SK-MEL-5 (cell line): ENCODE measurements around the gene TTR. TPM values are rescaled to one million over a fixed set of nuclear protein-coding genes. Genes with fewer than 3 reads are reported as not detected.

Experiments
- DNase-seq: peaks from one replicate; pipeline ENCODE4 v3.0.0-alpha.2; 2016; ENCODE audit warnings: low read depth, low spot score
- in situ Hi-C: cut with HindIII; loops from 2 replicates; pipeline ENCODE4 v1.10.0; 2016; ENCODE audit warnings: low sequenced_read_pairs, high pct_unique_total_duplicates, low pct_unique_long_range_greater_than_20kb
- total RNA-seq: library from RNA; depleted of rRNA; stranded (reverse); fragments of >200 nt; shearing (Covaris generic); gene quantifications from 2 replicates; pipeline ENCODE4 v1.2.3, GENCODE V29; 2014; rRNA removed

Gene TTR
- total RNA-seq, 1 experiment from 2014 or later: 0.18 TPM

DNA sequence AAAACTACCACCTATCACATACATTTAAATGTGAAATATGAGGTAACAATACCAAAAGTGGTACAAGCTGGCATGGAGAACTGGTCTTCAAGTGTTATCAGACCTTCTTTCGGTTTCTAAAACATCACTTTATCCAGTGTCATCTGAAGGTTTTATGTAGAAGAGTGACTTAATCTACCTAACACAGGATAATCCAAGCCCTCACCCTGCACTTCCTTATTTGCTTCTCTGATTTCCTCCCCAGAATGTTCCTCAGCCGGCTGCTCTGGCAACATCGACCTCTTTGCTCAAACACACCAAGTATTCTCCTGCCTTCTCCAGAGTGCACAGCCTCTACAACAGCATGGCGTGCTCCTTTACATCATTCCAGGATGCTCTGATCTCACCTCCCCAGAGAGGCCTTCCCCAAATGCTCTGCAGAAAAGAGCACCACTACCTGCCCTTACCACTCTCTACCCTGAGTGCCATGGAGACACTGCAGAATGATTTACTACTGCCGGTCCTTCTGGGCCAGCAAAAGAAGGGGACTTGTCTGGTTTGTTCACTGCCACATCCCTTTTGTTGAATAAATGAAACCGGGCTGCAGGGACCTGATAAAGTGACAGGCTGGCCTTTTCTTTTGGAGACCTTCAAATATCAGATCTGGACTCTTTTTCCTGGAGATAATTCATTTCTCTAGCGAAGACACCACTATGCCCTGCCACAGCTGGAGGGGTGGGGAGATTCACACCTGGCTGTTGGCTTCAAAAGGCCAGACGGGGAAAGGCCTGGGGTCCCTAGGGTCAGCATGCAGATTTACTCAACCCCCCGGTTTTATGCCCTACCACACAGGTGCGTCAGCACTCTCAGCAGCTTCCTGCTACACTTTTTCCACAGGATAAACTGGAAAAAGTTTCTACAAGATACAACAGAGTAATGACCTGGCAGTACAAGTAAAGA lies 42.0 kb downstream of the TTR start:
- in situ Hi-C loops: no loop called here

DNA sequence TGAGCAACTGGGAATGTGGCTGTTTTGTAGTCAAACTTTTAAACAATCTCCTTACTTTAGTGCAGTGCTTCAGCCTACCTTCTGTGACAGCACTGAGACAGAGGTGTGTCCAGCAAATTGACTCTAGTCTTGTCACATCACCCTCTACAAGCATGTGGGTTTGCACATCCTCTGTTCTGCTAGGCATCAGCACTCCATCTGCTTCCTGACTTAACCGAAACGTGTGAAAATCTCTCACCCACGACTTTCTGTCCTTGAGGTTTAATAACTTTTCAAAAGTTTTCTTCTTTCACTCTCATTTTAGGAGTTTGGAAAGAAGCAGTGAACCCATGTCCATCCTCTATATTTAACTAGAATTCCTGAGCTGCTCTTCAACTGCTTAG lies 42.6 kb downstream of the TTR start:
- in situ Hi-C loops: no loop called here

More for the DNA sequence above, 42.0 kb downstream of the TTR start:
- DNase-seq: no peak

DNA sequence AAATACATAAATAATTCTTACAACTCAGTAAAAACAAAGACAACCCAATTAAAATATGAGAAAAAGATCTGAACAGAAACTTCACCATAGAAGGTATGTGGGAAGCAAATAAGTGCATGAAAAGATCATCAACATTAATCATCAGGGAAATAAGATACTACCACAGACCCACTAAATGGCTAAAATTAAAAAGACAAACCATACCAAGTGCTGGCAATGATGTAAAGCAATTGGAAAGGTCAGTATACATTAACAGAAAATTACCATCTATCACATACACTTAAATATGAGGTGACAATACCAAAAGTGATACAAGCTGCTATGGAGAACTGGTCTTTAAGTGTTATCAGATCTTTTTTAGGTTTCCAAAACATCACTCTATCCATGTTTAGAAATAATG lies 44.7 kb downstream of the TTR start:
- in situ Hi-C loops: no loop called here
- DNase-seq: no peak

More for the DNA sequence above, 42.6 kb downstream of the TTR start:
- no peak for DNase-seq

DNA sequence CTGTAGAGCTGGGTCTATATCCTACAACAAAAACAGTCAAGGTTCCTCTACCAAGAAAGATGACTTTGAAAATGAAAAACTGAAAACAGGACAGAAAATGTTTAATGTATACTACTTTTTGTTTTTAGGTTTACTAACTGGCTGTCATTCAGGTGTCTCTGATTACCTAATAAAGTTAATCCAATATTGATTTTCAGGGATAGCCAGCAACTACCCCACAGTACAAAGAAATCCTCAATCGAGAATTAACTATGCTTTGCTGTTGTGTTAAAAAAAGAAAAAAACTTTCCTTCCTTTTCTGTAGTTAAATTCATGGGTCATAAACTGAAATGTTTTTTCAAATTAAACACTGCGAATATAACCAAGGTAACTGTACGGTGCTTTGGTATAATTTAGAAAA lies 45.8 kb downstream of the TTR start:
- no peak for DNase-seq
- in situ Hi-C loops: no loop called here

DNA sequence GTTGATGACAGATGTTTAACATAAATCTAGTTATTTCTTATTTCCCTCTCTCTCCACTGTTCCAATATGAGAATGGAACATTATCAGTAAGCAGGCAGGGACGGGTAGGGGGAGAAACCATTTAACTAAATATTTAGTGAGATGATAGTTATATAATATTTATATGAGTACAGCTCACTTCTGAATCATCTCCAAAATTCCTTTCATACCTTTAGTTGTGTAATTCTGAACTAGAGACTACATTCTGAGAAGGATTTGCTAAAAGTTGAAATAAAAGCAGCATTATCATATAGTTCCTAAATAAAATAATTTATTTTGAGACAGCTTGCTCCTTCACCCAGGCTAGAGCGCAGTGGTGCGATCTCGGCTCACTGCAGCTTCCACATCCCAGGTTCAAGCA lies 51.3 kb downstream of the TTR start:
- no peak for DNase-seq
- in situ Hi-C loops: no loop called here

DNA sequence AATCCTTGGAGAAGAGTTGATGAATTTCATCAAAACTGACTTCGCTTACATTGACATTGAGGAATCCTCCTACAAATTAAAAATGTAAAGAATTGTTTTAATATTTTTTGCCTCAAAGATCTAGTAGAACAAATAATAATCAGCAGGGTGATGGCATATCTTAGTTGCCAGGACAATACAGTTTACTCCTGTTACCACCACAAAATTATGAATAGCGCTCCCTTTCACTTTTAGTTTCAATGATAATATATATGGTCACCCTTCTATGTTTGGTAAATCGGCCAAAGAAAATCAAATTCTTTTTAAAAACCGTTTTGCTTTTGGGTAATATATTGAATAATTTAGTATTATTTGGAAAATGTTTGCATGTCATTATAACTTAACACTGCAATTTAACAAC lies 53.7 kb downstream of the TTR start:
- in situ Hi-C loops: no loop called here
- no peak for DNase-seq

DNA sequence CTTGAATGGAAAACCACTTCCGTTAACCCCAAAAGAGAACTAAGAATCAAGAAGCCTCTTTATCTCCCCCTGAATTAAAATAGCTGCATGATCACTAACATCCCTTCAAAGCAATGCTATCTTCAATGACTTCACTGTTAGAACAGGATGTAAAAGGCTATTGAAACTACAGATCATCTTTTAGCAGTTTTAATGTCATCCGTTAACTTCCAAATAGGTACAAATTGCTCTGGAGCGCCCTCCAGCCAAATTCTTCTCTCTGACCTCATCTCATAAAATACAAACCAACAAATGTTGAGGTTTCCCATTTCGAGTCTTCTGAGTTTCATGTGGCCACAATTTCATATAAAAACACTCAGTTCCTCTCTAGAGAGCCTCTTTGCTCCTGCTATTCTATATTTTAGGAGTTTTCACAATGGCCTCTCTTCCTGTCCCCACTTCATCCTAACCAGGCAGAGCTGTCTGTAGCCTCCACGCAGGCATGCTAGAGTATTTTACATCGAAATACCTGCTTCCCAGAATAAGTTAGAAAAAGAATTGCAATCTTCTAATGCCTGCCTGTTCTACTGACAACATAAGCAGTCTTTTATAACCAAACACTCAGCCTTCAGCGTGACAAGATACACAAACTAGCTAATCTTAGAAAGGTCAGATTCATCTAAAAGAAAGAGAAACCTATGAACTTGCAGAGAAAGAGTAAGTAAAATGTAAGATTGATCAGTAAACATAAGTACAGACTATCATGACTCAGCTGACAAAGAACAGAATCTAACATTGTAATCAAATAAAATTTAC lies 54.9 kb downstream of the TTR start:
- peak; percentile 97 for DNase-seq
- in situ Hi-C loops: no loop called here

DNA sequence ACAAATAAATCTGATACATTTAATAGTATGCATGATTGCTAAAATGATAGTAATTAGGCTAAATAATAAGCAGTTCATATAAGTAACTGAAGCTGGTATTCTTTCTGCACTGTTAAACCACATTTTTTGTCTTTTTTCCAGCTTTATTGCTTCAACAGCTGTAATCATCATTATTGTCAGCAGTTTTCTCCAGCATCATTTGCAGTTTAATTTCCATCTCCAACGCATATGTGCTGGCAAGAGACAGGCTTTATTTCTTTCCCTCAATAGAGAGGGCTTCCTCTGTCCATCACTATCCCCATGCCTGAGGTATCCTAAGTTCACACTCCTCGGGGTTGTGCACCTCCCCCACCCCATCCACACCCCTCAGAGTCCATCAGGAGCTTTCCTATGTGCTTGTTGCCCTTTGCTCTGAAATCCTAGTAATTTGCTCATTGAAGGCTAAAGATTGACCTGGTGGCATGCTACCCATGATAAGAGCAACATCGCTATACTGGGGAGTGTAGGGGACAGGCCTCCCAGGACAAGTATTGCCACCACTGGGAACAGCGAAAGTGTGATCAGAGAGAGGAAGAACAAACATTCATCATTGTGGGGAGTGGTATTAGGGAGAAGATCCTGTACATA lies 55.6 kb downstream of the TTR start:
- DNase-seq: no peak
- in situ Hi-C loops: no loop called here

Other genes with a start within 250 kb of the TTR start
- not detected in 2 replicates for gene DSG4, start 215.1 kb upstream of the TTR start, total RNA-seq
- gene DSG3, start 144.1 kb upstream of the TTR start, total RNA-seq: 0.08 and 0.13 TPM in 2 replicates
- gene DSG2, start 93.7 kb upstream of the TTR start, total RNA-seq: 42.4 and 46.0 TPM in 2 replicates
- gene B4GALT6, start 92.7 kb downstream of the TTR start, total RNA-seq: 16.1 and 18.4 TPM in 2 replicates
- not detected in 2 replicates for gene SLC25A52, start 169.0 kb downstream of the TTR start, total RNA-seq